NCI-H1694 (cell line): ENCODE results near the gene LMCD1.
A peak's percentile ranks its signal among the peaks of the same experiment; 100 is the strongest.

Experiments used
- DNase-seq: peaks from one replicate; lab custom pipeline; 2025; lab: John Stamatoyannopoulos, UW

The LMCD1 gene

GRCh38 chr3:8501371-8502131 lies at the start of gene LMCD1:
TSS of gene LMCD1 (plus strand) at chr3:8501823. CDS start at chr3:8501939, 116 bp downstream.
- peak; percentile 36 for DNase-seq

- DNase-seq: no peak
Measured at GRCh38 chr3:8452112-8452511, 49.5 kb upstream of the LMCD1 start.

- DNase-seq: no peak
Measured at GRCh38 chr3:8453153-8453552, 48.5 kb upstream of the LMCD1 start.

- DNase-seq: no peak
Measured at GRCh38 chr3:8455526-8456411, 45.9 kb upstream of the LMCD1 start.

GRCh38 chr3:8456412-8456811 lies 45.2 kb upstream of the LMCD1 start:
- no peak for DNase-seq

- no peak for DNase-seq
Measured at GRCh38 chr3:8457039-8457438, 44.6 kb upstream of the LMCD1 start.

GRCh38 chr3:8458238-8458661 lies 43.4 kb upstream of the LMCD1 start:
- no peak for DNase-seq

GRCh38 chr3:8458711-8459110 lies 42.9 kb upstream of the LMCD1 start:
- no peak for DNase-seq

- no peak for DNase-seq
Measured at GRCh38 chr3:8460050-8460708, 41.4 kb upstream of the LMCD1 start.

GRCh38 chr3:8460815-8461456 lies 40.7 kb upstream of the LMCD1 start:
- no peak for DNase-seq

- DNase-seq: peak; percentile 51
Measured at GRCh38 chr3:8464668-8465067, 37.0 kb upstream of the LMCD1 start.

- no peak for DNase-seq
Measured at GRCh38 chr3:8466526-8466925, 35.1 kb upstream of the LMCD1 start.

GRCh38 chr3:8470801-8471200 lies 30.8 kb upstream of the LMCD1 start:
- DNase-seq: no peak

- DNase-seq: no peak
Measured at GRCh38 chr3:8472549-8472948, 29.1 kb upstream of the LMCD1 start.

- DNase-seq: no peak
Measured at GRCh38 chr3:8473029-8473428, 28.6 kb upstream of the LMCD1 start.

GRCh38 chr3:8473990-8474389 lies 27.6 kb upstream of the LMCD1 start:
- no peak for DNase-seq

GRCh38 chr3:8474991-8475390 lies 26.6 kb upstream of the LMCD1 start:
- no peak for DNase-seq

GRCh38 chr3:8480699-8481098 lies 20.9 kb upstream of the LMCD1 start:
- DNase-seq: no peak

GRCh38 chr3:8481380-8481779 lies 20.2 kb upstream of the LMCD1 start:
- no peak for DNase-seq

GRCh38 chr3:8482263-8482662 lies 19.4 kb upstream of the LMCD1 start:
- no peak for DNase-seq

- no peak for DNase-seq
Measured at GRCh38 chr3:8482960-8483665, 18.5 kb upstream of the LMCD1 start.
